Neural progenitor cell (in vitro differentiated cells): ENCODE data around the gene CFAP299.

Source experiments
- EZH2 ChIP-seq: fragments of 200-600 bp; sonication (generic); IDR thresholded peaks from 2 replicates; pipeline ENCODE4 v1.6.1; 2017; ENCODE audit warnings: antibody characterized with exemption, mild to moderate bottlenecking, moderate library complexity
- TF ChIP-seq, protein P1 (sequence below): fragments of 200-600 bp; sonication (generic); IDR thresholded peaks from 2 replicates; pipeline ENCODE4 v1.5.1; 2017; ENCODE audit warnings: antibody characterized with exemption, mild to moderate bottlenecking

DNA sequence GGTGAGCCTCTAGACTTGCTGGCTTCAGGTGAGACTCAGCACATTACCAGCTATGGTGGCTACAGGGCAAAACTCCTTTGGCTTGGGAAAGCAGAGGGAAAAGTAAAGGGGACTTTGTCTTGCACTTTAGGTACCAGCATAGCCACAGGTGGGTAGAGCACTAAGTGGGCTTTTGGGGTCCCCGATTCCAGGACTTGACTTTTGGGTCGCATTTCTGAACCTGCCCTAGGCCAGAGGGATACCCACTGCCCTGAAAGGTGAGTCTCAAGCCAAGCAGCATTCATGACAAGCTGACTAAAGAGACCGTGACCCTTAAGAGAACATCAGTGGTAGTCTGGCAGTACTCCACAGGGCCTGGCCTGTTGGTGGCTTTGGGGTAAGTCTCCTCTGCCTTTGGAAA lies 224.8 kb downstream of the CFAP299 start:
- TF ChIP-seq, protein P1, sequence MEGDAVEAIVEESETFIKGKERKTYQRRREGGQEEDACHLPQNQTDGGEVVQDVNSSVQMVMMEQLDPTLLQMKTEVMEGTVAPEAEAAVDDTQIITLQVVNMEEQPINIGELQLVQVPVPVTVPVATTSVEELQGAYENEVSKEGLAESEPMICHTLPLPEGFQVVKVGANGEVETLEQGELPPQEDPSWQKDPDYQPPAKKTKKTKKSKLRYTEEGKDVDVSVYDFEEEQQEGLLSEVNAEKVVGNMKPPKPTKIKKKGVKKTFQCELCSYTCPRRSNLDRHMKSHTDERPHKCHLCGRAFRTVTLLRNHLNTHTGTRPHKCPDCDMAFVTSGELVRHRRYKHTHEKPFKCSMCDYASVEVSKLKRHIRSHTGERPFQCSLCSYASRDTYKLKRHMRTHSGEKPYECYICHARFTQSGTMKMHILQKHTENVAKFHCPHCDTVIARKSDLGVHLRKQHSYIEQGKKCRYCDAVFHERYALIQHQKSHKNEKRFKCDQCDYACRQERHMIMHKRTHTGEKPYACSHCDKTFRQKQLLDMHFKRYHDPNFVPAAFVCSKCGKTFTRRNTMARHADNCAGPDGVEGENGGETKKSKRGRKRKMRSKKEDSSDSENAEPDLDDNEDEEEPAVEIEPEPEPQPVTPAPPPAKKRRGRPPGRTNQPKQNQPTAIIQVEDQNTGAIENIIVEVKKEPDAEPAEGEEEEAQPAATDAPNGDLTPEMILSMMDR: no peak
- no peak for TF ChIP-seq EZH2
